22Rv1 (cell line): ENCODE results near the gene SPINK8.
"Not testable (repeated sequence)": the region's sequence is repeated elsewhere in the genome, so short reads cannot be mapped to it uniquely, and the experiment has no call there.

Experiments used
- CTCF ChIP-seq: fragments of 450-650 bp; IDR thresholded peaks from 2 replicates; pipeline ENCODE4 v1.5.1; 2017; ENCODE audit warnings: mild to moderate bottlenecking
- ZFX ChIP-seq: fragments of 450-650 bp; IDR thresholded peaks from 2 replicates; pipeline ENCODE4 v1.6.1; 2017; ENCODE audit warnings: antibody characterized with exemption, borderline replicate concordance

DNA sequence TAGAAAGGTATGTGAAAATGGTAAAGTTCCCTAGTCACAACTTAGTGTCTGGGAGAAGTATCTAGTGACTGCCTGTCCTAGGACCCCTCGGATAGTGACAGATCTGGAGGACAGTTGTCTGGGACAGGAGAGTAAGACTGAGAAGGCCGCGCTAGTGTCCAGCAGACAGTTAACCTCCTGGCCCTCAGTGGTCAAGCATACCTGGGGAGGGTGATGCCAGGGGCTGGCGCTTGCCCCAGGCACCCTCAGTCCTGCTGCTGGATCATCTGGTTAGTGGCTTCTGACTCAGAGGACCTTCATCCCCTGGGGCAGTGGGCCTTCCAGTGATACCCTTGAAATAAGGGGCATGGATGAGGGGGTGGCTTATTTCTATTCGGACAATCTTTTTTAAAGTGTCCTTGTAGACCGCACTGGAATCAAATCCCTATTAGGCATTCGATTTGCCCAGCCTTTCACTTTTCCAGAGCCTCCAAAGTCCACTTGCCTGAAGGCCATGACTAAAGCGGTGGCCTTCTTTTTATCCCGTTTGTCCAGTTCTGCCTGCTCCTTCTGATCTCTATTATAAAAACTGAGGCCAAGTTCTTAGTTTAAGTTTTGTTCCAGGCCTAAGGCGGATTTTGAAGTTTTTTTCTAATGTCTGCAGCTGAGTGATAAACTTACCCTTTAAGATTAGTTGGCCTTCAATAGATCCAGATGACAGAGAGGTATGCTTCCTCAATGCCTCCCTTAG is 1.6 kb downstream of the SPINK8 start:
- not testable (repeated sequence) for TF ChIP-seq CTCF, ZFX
